Stimulated activated naive CD8-positive, alpha-beta T cell treated with anti-CD3 and anti-CD28 coated beads, Interleukin-15, amount 100 ng/mL, for 72 hours (primary cell): ENCODE results near the gene SEPTIN12.

Experiments used
- ATAC-seq: fragments of 150-1000 bp; cut with Tn5 transposase; 2 replicates; pipeline ENCODE4 v1.10.0; 2021; ENCODE audit warnings: mild to moderate bottlenecking, moderate library complexity
- DNase-seq, 2 donors: peaks; one replicate each; pipeline ENCODE4 v3.0.0; 2021 to 2022
- H3K27ac Mint-ChIP-seq, 2 donors: one replicate each; pipeline ENCODE4 v1.8.0; 2022; ENCODE audit warnings: mild to moderate bottlenecking in 2 of 2, mixed read lengths in 2 of 2, moderate library complexity in 2 of 2
- H3K27me3 Mint-ChIP-seq: one replicate; pipeline ENCODE4 v1.8.0; 2022; ENCODE audit warnings: mixed read lengths
- H3K4me1 Mint-ChIP-seq: one replicate; pipeline ENCODE4 v1.8.0; 2022; ENCODE audit warnings: mild to moderate bottlenecking, mixed read lengths
- H3K4me3 Mint-ChIP-seq, 2 donors: one replicate each; pipeline ENCODE4 v1.8.0; 2022; ENCODE audit warnings: mild to moderate bottlenecking in 2 of 2, mixed read lengths in 2 of 2, moderate library complexity in 1 of 2
- H3K9me3 Mint-ChIP-seq, 2 donors: one replicate each; pipeline ENCODE4 v1.8.0; 2022; ENCODE audit warnings: mixed read lengths in 2 of 2

The SEPTIN12 gene

GRCh38 chr16:4778050-4778392, 10.1 kb downstream of the SEPTIN12 start:
- Mint-ChIP-seq H3K9me3 (no peaks in the 10 kb centered on the region), H3K27me3 (no peaks in the 10 kb centered on the region), H3K27ac (no peak overlapping the region), H3K4me1 (no peaks in the 10 kb centered on the region), H3K4me3 (no peak overlapping the region)
- ATAC-seq (no peak), DNase-seq (no peak)

- ATAC-seq (no peak), DNase-seq (no peak)
- no peak overlapping the region for H3K27ac Mint-ChIP-seq
- no peaks in the 10 kb centered on the region for H3K27me3 Mint-ChIP-seq
- no peaks in the 10 kb centered on the region for H3K9me3 Mint-ChIP-seq
- no peak overlapping the region for H3K4me3 Mint-ChIP-seq
- H3K4me1 Mint-ChIP-seq = no peaks in the 10 kb centered on the region
Observed at GRCh38 chr16:4777339-4778049, 10.7 kb downstream of the SEPTIN12 start.

- H3K9me3 Mint-ChIP-seq = no peaks in the 10 kb centered on the region
- H3K4me3 Mint-ChIP-seq = no peak overlapping the region
Observed at GRCh38 chr16:4776141-4776705, 11.9 kb downstream of the SEPTIN12 start.

GRCh38 chr16:4775005-4775404, 13.1 kb downstream of the SEPTIN12 start:
- H3K4me3 Mint-ChIP-seq = no peak overlapping the region
- no peaks in the 10 kb centered on the region for H3K9me3 Mint-ChIP-seq
- H3K27ac Mint-ChIP-seq = no peak overlapping the region
- no peaks in the 10 kb centered on the region for H3K27me3 Mint-ChIP-seq
- DNase-seq (no peak), ATAC-seq (peak; percentile 43)
- H3K4me1 Mint-ChIP-seq = no peaks in the 10 kb centered on the region

More at GRCh38 chr16:4776141-4776705, 11.9 kb downstream of the SEPTIN12 start:
- no peaks in the 10 kb centered on the region for H3K27me3 Mint-ChIP-seq
- DNase-seq = no peak
- ATAC-seq = no peak
- H3K4me1 Mint-ChIP-seq = no peaks in the 10 kb centered on the region
- H3K27ac Mint-ChIP-seq = no peak overlapping the region

GRCh38 chr16:4772351-4772750, 15.8 kb downstream of the SEPTIN12 start:
- peaks cover 22% of the 10 kb centered on the region for H3K4me1 Mint-ChIP-seq
- no peaks in the 10 kb centered on the region for H3K9me3 Mint-ChIP-seq
- DNase-seq = no peak
- no peak overlapping the region for H3K4me3 Mint-ChIP-seq
- no peak for ATAC-seq
- no peak overlapping the region for H3K27ac Mint-ChIP-seq
- no peaks in the 10 kb centered on the region for H3K27me3 Mint-ChIP-seq

GRCh38 chr16:4771646-4772045, 16.5 kb downstream of the SEPTIN12 start:
- no peak overlapping the region for H3K4me3 Mint-ChIP-seq
- DNase-seq = no peak
- H3K27ac Mint-ChIP-seq = no peak overlapping the region
- ATAC-seq = no peak
- H3K27me3 Mint-ChIP-seq = no peaks in the 10 kb centered on the region
- H3K4me1 Mint-ChIP-seq = peaks cover 24% of the 10 kb centered on the region
- H3K9me3 Mint-ChIP-seq = no peaks in the 10 kb centered on the region

- Mint-ChIP-seq H3K9me3 (no peaks in the 10 kb centered on the region), H3K27me3 (no peaks in the 10 kb centered on the region), H3K4me3 (peak overlapping the region in 1 of 2 donors; percentile 94), H3K4me1 (peaks cover 37% of the 10 kb centered on the region), H3K27ac (no peak overlapping the region)
- DNase-seq (no peak), ATAC-seq (no peak)
Observed at GRCh38 chr16:4769306-4769638, 18.9 kb downstream of the SEPTIN12 start.

GRCh38 chr16:4768549-4769305, 19.4 kb downstream of the SEPTIN12 start:
- DNase-seq = peak; percentile 70 to 88
- no peaks in the 10 kb centered on the region for H3K9me3 Mint-ChIP-seq
- H3K4me3 Mint-ChIP-seq = peak overlapping the region; percentile 89 to 94
- peaks cover 37% of the 10 kb centered on the region for H3K4me1 Mint-ChIP-seq
- peak overlapping the region; percentile 88 to 95 for H3K27ac Mint-ChIP-seq
- H3K27me3 Mint-ChIP-seq = no peaks in the 10 kb centered on the region
- peak; percentile 80 for ATAC-seq

- Mint-ChIP-seq H3K27ac (peak overlapping the region in 1 of 2 donors; percentile 88), H3K9me3 (no peaks in the 10 kb centered on the region), H3K4me3 (peak overlapping the region; percentile 89 to 94), H3K27me3 (no peaks in the 10 kb centered on the region), H3K4me1 (peaks cover 37% of the 10 kb centered on the region)
- ATAC-seq (no peak), DNase-seq (no peak)
Observed at GRCh38 chr16:4767872-4768548, 20.1 kb downstream of the SEPTIN12 start.

GRCh38 chr16:4766875-4767628, 21.1 kb downstream of the SEPTIN12 start, which contains the start of gene ZNF500:
ZNF500 (minus strand) TSS chr16:4767162; CDS start chr16:4765978, 1,184 bp downstream.
- peak; percentile 91 for ATAC-seq

GRCh38 chr16:4765511-4766474, 22.4 kb downstream of the SEPTIN12 start:
- no peak for ATAC-seq
- no peak for DNase-seq
- Mint-ChIP-seq H3K9me3 (no peaks in the 10 kb centered on the region), H3K27me3 (no peaks in the 10 kb centered on the region), H3K4me1 (peaks cover 37% of the 10 kb centered on the region), H3K27ac (peak overlapping the region; percentile 85 to 87), H3K4me3 (peak overlapping the region; percentile 88 to 90)

More at GRCh38 chr16:4766875-4767628, 21.1 kb downstream of the SEPTIN12 start, which contains the start of gene ZNF500:
- DNase-seq = peak; percentile 91 to 94
- Mint-ChIP-seq H3K4me1 (peaks cover 37% of the 10 kb centered on the region), H3K27me3 (no peaks in the 10 kb centered on the region), H3K9me3 (no peaks in the 10 kb centered on the region), H3K4me3 (peak within 1 kb of the TSS; percentile 90 to 94), H3K27ac (peak within 1 kb of the TSS; percentile 85 to 88)

- H3K4me3 Mint-ChIP-seq = no peak overlapping the region
- DNase-seq = no peak
- no peaks in the 10 kb centered on the region for H3K9me3 Mint-ChIP-seq
- no peaks in the 10 kb centered on the region for H3K27me3 Mint-ChIP-seq
- no peak overlapping the region for H3K27ac Mint-ChIP-seq
- ATAC-seq = no peak
- H3K4me1 Mint-ChIP-seq = peaks cover 30% of the 10 kb centered on the region
Observed at GRCh38 chr16:4763791-4764190, 24.4 kb downstream of the SEPTIN12 start.

GRCh38 chr16:4762205-4762604, 25.9 kb downstream of the SEPTIN12 start:
- H3K9me3 Mint-ChIP-seq = no peaks in the 10 kb centered on the region
- H3K4me1 Mint-ChIP-seq = peaks cover 14% of the 10 kb centered on the region
- DNase-seq (no peak), ATAC-seq (no peak)
- no peak overlapping the region for H3K4me3 Mint-ChIP-seq
- no peaks in the 10 kb centered on the region for H3K27me3 Mint-ChIP-seq
- H3K27ac Mint-ChIP-seq = peak overlapping the region in 1 of 2 donors; percentile 52

GRCh38 chr16:4760221-4760910, 27.8 kb downstream of the SEPTIN12 start:
- no peaks in the 10 kb centered on the region for H3K27me3 Mint-ChIP-seq
- ATAC-seq (no peak), DNase-seq (no peak)
- peak overlapping the region; percentile 21 to 67 for H3K27ac Mint-ChIP-seq
- H3K4me3 Mint-ChIP-seq = no peak overlapping the region
- no peaks in the 10 kb centered on the region for H3K9me3 Mint-ChIP-seq
- peaks cover 2% of the 10 kb centered on the region for H3K4me1 Mint-ChIP-seq
